Activated naive CD4-positive, alpha-beta T cell treated with anti-CD3 and anti-CD28 coated beads, Interleukin-2, amount 50 U/mL, for 16 hours (primary cell): ENCODE measurements around the gene A3GALT2.
A peak's percentile ranks its signal among the peaks of the same experiment; 100 is the strongest.
"Not testable (repeated sequence)": the region's sequence is repeated elsewhere in the genome, so short reads cannot be mapped to it uniquely, and the experiment has no call there.

Experiments used
- DNase-seq: peaks from one replicate; pipeline ENCODE4 v3.0.0-alpha.2; 2020

A3GALT2 gene

DNA sequence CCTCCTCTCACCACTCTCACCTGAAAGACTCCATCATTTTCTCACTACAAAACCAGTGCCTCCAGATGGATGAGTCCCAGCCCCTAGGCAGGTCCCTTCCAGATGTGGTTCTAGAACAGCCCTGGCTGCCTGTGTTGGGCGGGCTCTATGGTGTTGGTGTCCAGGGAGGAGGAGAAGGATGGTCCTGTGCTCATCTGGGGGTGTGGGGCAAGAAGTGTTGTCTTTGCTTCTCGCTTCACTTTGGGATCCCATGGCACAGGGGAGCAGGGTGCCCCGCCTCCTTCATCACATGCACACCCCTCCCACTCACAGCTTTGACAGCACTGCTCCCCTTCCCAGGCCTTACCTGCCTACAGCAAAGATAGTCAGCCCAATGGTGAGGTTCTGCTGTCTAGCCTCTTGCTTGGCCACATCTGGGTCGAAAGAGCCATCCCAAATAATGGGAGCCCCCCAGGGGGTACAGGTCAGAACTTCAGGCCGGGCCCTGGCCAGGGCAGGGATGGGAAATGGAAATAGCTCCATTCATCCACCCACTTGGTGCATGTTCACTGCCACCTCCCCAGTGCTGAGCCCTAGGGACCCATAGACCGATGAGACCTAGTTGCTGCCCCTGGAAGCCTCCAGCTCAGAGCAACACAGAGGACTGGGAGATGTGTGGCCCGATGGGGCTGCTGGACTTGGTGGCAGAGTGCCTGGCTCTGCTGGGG lies 9.0 kb downstream of the A3GALT2 start:
- no peak for DNase-seq

DNA sequence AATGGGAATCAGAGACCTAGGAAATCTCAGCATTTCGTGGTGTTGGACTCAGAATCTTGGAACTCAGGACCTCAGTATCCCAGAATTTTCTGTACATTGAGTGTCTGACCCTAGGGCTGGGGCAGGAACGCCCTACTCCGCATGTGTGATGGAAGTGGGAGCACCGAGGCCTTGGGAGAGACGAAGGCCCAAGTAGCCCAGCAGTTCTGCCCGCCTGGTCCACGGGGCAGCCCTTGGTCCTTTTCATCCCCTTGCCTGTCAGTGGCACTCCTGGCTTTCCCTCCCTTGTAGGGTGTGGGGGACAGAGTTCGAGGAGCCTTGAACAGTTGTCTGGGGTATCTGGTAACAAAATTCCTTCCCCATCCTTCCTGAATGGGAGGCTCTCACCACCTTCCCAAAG lies 10.2 kb downstream of the A3GALT2 start:
- no peak for DNase-seq

DNA sequence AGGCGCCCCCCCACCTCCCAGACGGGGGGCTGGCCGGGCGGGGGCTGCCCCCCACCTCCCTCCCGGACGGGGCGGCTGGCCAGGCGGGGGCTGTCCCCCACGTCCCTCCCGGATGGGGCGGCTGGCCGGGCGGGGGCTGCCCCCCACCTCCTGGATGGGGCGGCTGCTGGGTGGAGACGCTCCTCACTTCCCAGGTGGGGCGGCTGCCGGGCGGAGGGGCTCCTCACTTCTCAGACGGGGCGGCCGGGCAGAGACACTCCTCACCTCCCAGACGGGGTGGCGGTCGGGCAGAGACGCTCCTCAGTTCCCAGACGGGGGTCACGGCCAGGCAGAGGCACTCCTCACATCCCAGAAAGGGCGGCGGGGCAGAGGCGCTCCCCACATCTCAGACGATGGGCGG lies 11.5 kb downstream of the A3GALT2 start:
- DNase-seq, result not testable (repeated sequence)

DNA sequence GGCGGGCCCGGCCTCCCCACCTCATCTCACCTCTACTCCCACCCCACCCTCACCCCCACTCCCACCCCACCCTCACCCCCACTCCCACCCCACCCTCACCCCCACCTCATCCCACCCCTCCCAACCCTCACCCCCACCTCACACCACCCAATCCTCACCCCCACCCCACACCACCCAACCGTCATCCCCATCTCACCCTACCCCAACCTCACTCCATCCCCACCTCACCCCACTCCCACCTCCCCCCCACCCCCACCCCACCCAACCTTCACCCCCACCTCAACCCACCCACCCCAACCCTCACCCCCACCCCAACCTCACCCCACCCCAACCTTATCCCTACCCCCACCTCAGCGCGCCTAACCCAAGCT lies 13.4 kb downstream of the A3GALT2 start:
- no peak for DNase-seq

DNA sequence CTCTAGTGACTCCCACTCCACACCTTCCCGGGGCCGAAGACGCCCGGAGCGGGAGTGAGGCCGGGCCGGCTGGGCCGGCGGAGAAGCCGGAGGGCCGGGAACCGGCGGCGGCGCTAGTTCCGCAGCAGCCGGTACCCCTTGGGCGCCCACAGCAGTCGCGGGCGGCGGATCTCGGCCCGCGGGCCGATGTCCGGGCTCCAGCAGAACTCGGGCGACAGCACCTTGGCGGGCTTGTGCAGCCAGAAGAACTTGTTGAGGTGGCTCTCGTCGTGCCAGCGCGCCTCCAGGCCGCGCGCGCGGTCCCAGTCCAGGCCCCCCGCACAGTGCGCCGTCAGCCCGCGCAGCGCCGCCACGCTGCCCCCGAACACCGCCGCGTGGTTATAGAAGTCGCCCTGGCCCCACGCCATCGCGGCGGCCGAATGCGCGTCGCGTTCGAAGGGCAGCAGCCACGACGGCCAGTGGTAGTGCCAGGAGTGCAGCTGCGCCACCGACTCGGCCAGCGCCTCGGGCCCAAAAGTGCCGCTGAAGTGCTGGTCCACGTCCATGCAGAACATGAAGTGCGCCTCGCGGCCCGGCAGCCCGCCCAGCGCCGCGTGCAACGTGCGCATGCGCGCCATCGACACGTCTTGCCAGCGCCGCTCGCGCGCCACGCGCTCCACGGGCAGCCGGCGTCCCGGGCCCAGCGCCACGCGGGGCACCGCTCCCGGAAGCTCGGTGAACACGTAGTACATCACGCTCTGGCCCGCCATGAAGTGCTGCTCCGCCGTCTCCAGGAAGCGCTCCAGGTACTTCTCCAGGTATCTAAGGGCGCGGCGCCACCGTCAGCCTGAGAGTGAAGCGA lies 14.0 kb downstream of the A3GALT2 start:
- no peak for DNase-seq

DNA sequence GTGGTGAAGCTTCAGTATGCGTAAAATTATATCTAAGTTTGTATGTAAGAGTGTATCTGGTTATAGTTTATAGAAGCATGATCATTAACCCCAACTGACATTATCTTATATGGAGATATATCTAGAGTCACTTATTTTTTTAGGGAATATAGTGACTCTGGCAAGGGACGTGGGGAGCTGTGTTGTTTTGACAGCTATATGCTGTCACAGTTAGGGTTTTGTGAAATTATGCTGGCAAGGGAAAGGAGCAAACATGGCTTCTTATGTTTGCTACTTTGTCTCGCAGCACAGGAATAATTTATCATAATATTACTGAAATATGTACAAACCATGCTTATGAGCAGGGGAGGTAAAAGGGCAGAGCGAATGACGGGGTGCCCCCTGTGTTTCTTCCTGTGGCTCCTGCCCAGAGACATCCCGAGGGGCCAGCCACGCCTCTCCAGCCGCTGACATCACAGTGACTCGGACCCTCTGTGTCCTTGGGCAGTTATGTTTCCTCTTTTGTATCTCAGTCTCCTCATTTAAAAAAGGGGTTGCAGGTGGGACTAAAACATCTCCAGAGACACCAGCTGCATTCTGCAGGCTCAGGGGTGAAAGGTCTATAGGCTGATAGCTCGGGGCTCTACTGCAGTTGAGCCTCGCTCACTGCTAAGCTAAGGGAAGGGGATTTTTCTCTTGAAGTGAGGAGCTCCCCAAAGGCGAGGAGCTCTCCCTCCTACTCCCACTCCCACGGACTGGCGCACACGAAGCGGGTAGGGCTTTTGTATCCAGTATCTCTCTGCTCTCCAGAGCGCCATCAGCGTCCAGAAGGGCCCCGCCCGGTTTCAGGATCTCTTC lies 14.9 kb downstream of the A3GALT2 start:
- DNase-seq, result no peak

DNA sequence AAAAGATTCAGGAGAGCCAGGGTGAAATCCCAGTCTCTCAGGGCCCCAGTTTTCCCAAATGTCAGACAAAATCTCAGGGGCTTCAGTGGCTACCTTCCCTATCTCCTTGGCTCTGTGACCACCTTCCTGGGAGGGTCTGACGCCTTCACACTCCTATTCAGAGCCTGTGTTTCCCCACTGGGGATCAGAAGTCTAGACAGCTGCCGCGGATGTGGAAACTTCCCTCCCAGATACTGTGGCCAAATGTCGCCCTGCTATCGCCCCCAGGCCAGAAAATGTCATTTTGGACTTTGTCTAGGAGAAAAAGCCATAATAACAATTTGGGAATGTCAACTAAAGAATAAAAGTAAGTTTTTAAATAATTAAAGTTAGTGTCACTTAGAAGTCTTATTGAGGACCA lies 15.9 kb downstream of the A3GALT2 start:
- no peak for DNase-seq

DNA sequence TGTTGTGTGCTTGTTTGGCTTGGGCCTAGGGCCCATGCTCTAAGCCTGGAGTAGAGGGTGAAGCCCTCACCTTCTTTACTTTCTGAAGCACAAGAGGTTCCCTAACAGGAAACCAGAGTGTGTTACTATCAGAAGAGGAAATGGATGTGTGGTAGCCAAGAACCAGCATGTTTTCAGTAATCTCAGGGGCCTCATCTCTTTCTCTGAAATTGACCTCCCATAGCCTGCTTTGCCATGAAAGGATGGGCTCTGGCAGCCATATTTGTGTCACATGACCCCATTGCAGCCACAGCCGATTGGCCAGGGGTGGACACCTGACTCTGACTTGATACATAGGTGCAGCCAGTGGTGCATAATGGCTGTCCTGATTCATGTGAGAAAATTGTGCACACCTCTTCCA lies 18.6 kb downstream of the A3GALT2 start:
- DNase-seq, result no peak

DNA sequence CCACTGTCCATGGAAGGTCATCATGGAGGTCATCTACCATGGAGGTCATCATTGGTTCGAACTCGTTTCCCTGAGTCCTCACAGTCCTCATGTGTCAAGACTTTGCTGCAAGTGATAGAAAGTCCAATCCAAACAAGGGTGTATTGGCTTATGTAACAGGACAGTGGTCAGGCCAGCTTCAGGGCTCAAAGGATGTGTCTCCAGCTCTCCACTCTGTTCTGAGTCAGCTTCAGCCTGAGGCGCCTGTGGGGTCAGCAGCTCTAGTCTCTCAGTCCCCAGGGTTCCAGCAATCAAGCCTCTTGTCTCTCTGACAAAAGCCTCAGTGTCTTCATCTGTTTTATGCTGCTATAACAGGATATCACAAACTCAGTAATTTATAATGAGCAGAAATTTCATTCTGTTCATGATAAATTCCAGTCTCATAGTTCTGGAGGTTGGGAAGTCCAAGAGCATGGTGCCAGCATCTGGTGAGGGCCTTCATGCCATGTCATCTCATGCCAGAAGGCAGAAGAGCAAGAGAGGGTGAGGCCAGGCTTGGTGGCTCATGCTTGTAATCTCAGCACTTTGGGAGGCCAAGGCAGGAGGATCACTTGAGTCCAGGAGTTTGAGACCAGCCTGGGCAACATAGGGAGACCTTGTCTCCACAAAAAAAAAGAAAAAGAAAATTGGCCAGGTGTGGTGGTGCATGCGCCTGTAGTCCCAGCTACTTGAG lies 19.5 kb downstream of the A3GALT2 start:
- no peak for DNase-seq

DNA sequence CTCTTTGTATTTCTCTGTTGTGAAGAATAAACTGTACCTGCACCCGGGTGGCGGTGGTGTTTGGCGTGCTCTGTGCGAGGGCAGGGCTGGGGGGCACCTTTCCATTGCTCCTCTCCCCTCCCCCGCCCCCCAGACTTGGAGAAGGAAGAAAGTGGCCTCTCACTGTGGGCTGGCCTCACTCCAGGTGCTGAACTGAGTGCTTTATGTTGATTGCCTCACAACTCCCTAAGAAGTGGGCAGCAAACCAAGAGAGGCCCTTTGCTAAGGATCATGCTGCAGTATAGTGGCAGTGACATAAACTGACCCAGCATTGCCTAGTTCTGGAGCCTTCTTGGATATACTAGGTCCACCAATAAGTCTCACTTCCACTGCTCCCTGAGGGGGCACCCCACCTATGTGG lies 20.2 kb downstream of the A3GALT2 start:
- DNase-seq, result no peak

DNA sequence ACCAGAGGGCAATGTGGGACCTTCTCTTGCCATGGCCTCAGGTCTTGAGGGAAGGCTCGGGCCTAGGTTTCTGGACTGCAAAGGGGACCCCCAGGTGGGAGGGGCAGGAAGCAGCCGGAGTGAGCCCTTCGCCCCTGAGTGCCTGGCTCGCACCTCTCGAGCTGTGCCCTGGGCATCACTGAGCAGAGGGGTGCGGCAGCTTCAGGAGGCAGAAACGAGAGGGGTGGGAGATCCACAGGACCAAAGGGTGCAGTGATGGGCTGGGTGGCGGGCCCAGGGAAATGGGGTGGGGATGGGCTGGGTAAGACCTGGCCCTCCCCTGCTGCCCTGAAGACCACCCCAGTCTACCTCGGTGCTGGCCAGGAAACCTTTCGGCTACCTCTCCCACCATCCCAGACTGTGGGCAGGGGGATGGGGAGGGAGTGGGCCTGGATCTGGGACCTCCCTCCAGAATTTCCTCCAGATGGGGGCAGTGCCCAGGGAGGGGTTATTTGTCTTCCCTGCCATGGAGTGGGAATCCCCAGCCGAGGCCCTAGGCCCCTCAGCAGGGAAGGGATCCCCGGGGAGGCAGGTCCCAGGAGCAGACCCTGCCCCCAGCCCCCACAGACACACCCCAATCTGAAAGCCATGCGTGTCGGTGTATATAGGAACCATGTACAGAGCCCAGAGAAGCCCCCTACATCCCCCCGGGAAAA lies 21.3 kb downstream of the A3GALT2 start:
- no peak for DNase-seq

DNA sequence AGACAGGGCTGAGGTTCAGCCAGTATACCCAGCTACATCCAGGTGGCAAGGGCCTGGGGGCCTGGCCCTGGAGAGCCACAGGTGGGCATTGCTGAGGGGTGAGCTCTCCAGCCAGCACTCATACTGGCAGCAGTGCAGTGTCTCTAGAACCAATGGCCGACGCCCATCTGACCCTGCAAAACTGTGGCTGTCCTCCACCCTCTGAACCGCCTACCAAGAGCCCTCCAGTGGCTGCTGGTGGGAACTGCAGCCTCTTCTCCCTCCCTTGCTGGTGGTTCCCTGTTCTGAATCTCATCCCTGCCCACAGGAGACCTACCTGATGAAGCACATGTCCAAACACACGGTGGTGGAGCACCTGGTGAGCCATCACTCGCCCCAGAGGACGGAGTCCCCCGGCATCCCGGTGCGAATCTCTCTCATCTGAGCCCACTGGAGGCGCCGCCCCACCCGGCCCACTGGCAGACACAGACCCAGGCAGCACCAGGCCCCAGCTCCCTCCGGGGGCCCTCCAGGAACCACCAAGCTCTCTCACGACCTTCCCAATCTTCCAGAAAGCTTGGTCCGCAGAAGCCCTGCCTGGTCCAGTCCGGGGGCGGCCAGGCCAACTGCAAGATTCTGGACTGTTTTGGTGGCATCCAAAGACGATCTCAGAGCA lies 22.1 kb downstream of the A3GALT2 start:
- peak; percentile 58 for DNase-seq

DNA sequence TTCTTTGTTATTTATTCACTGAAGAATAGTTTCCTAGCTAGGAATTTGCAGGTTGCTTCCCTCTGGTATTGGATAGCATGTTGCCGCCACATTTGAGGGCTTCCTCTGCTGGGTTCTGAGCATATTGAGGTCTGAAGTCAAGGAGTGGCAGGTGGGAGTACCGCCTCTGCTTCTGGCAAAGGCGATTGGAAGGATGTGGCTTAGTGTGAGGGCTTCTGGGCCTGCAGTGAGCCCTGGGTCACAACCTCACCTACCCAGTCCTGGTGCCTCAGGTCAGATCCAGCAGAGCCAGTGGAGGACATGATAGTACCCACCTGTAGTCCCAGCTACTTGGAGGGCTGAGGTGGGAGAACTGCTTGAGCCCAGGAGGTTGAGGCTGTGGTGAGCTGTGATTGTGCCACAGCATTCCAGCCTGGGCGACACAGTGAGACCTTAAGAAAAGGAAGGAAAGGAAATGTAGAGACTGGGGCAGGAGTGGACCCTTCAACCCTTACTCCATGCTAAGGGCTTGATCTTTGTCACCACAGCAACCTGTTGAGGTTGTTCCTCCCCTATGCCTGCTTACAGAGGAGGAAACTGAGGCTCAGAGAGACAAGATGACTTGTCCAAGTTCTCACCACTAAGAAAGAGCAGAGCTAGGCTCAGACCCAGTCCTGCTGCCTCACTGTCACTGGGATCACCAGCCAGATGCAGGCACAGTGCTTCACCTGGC lies 22.8 kb downstream of the A3GALT2 start:
- DNase-seq, result no peak

DNA sequence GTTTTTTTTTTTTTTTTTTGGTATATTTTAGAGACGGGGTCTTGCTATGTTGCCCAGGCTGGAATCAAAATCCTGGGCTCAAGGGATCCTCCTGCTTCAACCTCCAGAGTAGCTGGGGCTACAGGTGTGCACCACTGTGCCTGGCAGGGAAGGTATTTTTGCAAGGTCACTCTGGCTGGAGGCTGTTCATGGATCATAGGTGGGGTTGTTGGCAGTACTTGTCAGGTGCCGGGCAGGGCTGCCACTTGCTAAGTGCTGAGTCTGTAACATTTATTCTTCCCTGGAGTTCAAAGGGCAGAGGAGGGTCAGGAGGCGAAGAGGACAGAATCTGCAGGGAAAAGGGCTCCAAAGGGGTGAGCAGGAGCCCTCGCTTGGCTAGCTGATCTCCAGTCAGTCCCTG lies 24.1 kb downstream of the A3GALT2 start:
- DNase-seq, result no peak

DNA sequence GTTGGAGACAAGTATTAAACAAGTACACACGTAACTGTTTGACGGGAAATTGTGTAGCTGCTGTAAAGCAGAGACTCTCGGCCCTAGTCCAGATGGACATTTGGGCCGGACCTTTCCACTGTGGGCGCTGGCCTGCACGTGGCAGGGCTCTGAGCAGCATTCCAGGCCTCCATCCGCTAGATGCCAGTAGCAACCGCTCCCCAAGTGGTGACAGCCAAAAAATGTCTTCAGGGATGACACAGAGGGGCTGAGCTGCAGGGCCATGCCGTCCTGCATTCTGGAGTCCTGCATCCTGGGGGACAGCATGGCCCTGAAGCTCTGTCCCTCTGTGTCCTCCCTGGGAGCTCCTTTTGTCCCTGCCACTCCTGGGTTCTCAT lies 24.8 kb downstream of the A3GALT2 start:
- DNase-seq, result no peak

DNA sequence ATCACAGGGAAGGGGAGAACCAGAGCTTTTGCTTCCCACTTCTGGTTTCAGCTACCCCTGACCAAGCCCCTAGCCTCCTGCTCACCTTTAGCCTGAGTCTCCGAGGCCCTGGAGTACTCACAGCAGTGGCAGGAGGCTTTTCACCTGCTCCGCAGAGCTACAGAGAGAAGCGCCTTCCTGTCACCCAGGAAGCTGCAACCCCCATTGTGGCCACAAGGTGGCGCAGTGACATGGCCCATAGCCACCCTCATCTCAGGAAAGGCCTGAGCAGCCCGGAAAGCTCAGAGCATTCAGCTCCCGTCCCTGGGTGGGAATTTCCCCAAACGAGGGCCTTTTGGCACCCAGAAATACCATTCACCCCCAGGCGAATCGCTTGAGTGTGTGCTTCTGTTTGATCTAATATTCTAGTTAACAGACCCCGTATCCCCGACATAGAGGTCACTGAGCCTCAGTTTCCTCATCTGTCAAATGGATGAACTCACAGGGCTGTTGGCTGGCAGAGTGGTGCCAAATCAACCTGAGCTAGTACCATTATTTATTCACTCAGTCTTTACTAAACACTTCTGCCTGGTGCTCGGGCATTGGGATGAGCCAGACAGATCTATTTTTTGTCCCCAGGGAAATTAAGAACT lies 25.3 kb downstream of the A3GALT2 start:
- peak; percentile 85 for DNase-seq

DNA sequence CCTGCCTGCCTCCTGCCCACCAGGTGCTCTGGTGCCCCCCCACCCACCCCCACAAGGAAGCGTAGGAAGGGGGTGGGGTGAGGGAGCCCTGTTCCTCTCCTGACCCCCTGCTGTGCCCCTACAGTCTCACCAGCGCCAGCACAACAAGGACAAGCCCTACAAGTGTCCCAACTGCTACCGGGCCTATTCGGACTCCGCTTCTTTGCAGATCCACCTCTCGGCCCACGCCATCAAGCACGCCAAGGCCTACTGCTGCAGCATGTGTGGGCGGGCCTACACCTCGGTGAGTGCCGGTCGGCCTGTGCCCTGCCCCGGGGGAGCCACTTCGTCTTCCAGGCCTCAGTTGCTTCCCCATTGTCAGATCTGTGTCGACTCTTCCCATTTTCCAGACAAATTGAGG lies 25.9 kb downstream of the A3GALT2 start:
- no peak for DNase-seq

DNA sequence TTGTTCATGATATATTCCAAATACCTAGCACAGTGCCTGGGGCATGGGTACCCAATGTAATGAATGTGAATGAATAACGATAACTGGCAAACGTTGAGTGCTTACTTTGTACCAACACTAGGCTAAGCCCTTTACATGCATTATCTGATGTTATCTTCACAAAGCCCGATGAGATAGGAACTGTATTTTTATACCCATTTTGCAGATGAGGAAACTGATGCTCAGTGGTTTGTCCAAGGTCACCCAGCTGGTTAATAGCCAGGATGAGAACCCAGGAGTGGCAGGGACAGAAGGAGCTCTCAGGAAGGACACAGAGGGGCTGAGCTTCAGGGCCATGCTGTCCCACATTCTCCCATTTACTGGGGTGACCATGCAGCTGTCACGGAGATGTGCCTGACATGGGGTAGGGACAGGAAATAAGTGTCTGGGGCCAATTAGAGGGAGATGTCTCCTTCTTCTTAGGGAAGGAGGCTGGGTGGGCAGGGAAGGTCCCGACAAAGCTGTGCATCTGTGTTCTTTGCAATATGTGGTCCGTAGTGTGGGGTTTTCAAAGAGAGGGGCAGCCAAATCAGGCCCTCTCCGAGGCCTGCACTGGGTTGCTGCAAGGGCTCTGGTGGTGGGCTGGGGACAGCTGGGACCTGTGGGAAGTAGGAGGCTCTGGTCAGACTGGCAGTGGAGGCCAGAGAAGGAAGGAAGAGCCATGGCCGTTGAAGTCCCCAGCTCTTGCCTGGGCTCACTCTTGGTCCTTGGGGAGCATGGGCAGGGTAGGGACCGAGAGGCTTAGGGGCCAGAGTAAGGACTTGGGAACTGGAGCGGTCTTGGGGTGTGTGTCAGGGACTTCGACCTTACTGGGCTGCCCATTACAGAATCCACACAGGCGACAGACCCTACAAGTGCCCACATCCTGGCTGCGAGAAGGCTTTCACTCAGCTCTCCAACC lies 26.6 kb downstream of the A3GALT2 start:
- no peak for DNase-seq

DNA sequence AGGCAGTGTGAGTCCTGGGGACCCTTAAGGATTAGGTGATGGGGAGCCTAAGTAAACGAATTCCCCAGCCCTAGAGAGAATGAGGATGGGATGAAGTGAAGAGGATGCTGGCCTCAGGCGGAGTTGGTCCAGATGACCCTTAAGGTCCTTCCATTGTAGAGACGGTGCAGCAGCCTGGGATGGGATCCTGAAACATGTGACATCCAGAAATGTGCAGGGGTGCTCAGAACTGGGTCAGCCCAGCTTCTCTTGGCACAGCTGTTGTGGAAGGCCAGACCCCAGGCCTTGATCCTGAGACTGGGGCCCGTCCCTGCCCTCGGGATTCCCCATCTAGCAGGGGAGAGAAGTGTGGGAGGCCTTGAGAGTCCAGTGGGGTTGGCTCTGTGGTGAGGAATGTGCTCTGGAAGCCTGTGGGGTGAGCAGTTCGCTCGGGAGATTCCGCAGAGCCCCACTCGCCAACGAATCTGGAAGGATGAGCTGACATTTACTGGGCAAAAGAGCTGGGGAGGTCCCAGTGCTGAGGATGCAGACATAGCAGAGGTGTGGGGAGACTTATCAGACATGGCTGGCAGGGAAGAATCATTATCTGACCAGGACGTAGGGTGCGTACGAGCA lies 28.1 kb downstream of the A3GALT2 start:
- DNase-seq, result no peak
